ENCODE data around the gene ATP6V1D.
"Not testable (repeated sequence)": the region's sequence is repeated elsewhere in the genome, so short reads cannot be mapped to it uniquely, and the experiment has no call there.

The ATP6V1D gene

GRCh38 chr14:67359775-67360469, at the start of gene ATP6V1D, which contains the start of gene EIF2S1:
ATP6V1D (minus strand) TSS chr14:67359804; CDS start chr14:67359698, 106 bp downstream.
EIF2S1 (plus strand) TSS chr14:67360328; CDS start chr14:67364768, 4,440 bp downstream.
- DNase-seq (ENCODE audit: insufficient read length, low spot score) (peak; percentile 71), FAIRE-seq (peak; percentile 99)
- peak; percentile 58 for TF ChIP-seq POLR2A (IDR thresholded peaks at IDR 0.05; ENCODE audit: low read depth, low read length)

GRCh38 chr14:67408122-67408801, 48.7 kb upstream of the ATP6V1D start:
- FAIRE-seq; DNase-seq (ENCODE audit: insufficient read length, low spot score): not testable (repeated sequence)

DNA sequence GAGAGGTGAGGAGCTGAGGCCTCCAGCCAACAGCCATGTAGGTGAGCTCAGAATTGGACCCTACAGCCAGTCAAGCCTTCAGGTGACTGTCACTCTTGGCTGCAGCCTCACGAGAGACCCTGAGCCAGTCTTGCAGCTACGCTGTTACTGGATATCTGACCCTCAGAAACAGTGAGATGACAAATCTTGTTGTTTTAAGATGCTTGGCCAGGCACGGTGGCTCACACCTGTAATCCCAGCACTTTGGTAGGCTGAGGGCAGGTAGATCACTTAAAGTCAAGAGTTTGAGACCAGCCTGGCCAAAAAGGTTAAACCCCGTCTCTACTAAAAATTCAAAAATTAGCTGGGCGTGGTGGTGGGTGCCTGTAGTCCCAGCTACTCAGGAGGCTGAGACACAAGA, 46.2 kb upstream of the ATP6V1D start:
- DNase-seq (ENCODE audit: insufficient read length, low spot score), result no peak
- no peak for TF ChIP-seq POLR2A (IDR thresholded peaks at IDR 0.05; ENCODE audit: low read depth, low read length)
- FAIRE-seq, result no peak

DNA sequence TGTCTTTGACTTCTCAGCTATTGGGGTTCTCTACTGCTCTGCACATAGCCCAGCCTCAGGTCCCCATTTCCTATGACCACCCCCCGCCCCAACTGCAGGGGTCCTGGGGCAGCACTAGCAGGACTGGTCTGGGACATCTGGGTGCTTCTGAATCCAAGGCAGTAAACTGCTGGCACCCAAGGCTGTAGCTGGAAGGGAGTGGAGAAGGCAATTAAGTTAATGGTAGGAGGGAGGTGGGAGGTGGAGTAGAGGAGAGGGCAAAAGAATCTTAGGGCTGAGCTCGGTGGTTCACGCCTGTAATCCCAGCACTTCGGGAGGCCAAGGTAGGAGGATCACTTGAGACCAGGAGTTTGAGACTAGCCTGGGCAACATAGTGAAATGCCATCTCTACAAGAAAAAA, 40.8 kb upstream of the ATP6V1D start:
- DNase-seq (ENCODE audit: insufficient read length, low spot score) (no peak), FAIRE-seq (no peak)
- TF ChIP-seq POLR2A (IDR thresholded peaks at IDR 0.05; ENCODE audit: low read depth, low read length), result no peak

GRCh38 chr14:67397536-67397935, 37.9 kb upstream of the ATP6V1D start:
- no peak for TF ChIP-seq POLR2A (IDR thresholded peaks at IDR 0.05; ENCODE audit: low read depth, low read length)
- no peak for FAIRE-seq
- no peak for DNase-seq (ENCODE audit: insufficient read length, low spot score)

- TF ChIP-seq POLR2A (IDR thresholded peaks at IDR 0.05; ENCODE audit: low read depth, low read length), result no peak
- DNase-seq (ENCODE audit: insufficient read length, low spot score) (no peak), FAIRE-seq (no peak)
These were observed 36.9 kb upstream of the ATP6V1D start for GRCh38 chr14:67396381-67396970.

DNA sequence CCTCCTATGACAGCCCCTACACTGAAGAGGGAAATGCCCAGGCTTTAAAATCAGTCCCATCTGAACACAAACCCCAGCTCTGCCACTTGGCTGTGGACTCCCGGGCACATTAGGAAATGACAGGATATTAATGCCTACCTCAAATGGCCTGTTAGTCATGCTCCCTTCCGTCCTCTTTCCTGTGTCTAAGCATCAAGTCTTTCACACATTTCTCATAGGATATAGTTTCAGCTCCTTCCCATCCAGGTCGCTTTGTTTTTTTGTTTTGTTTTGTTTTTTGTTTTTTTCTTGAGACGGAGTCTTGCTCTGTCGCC, 36.2 kb upstream of the ATP6V1D start:
- no peak for FAIRE-seq
- no peak for TF ChIP-seq POLR2A (IDR thresholded peaks at IDR 0.05; ENCODE audit: low read depth, low read length)
- no peak for DNase-seq (ENCODE audit: insufficient read length, low spot score)

- FAIRE-seq, result no peak
- no peak for DNase-seq (ENCODE audit: insufficient read length, low spot score)
- TF ChIP-seq POLR2A (IDR thresholded peaks at IDR 0.05; ENCODE audit: low read depth, low read length), result no peak
These were observed 35.7 kb upstream of the ATP6V1D start for GRCh38 chr14:67395086-67395875.

- FAIRE-seq, result no peak
- no peak for DNase-seq (ENCODE audit: insufficient read length, low spot score)
- no peak for TF ChIP-seq POLR2A (IDR thresholded peaks at IDR 0.05; ENCODE audit: low read depth, low read length)
These were observed 34.1 kb upstream of the ATP6V1D start for GRCh38 chr14:67393689-67394088.

DNA sequence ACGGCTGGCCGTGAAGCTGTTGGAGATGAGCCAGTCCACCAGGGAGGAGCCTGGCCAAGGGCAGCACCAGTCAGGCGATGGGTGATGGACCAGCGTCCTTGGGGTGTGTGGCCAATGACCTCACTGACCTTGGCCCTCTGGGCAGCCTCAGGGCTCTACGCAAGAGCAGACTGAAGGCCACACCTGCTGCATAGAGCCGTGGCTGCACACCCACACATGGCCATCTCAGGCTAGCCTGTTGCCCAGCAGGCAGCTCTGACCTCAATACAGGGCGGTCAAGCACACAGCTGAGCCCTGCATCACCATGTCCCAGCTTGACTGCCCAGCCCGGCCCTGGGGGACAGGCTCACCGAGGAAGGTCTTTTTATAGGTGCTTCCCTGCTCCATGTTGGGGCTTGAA, 33.2 kb upstream of the ATP6V1D start:
- FAIRE-seq, result no peak
- no peak for DNase-seq (ENCODE audit: insufficient read length, low spot score)

GRCh38 chr14:67392123-67392522, 32.5 kb upstream of the ATP6V1D start:
- no peak for TF ChIP-seq POLR2A (IDR thresholded peaks at IDR 0.05; ENCODE audit: low read depth, low read length)
- FAIRE-seq (no peak), DNase-seq (ENCODE audit: insufficient read length, low spot score) (no peak)

More for the DNA sequence above, 33.2 kb upstream of the ATP6V1D start:
- TF ChIP-seq POLR2A (IDR thresholded peaks at IDR 0.05; ENCODE audit: low read depth, low read length), result no peak

DNA sequence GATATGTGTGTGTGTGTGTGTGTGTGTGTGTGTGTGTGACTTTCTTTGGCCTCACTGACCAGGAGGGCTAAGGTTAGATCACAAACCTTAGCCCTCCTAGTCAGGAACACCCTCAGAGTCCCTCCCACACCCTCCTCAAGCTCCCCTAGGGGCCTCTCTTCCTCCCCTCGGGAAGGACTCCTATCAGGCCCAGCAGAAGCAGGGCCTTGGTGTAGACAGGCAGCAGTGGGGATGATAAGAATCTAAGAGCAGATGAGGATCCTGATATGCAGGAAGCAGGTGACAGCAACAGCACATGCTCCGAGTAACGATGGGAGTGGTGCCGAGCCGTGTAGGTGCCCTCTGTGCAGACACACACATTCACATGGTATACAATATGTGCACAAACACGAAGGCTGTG, 31.7 kb upstream of the ATP6V1D start:
- DNase-seq (ENCODE audit: insufficient read length, low spot score), result no peak

DNA sequence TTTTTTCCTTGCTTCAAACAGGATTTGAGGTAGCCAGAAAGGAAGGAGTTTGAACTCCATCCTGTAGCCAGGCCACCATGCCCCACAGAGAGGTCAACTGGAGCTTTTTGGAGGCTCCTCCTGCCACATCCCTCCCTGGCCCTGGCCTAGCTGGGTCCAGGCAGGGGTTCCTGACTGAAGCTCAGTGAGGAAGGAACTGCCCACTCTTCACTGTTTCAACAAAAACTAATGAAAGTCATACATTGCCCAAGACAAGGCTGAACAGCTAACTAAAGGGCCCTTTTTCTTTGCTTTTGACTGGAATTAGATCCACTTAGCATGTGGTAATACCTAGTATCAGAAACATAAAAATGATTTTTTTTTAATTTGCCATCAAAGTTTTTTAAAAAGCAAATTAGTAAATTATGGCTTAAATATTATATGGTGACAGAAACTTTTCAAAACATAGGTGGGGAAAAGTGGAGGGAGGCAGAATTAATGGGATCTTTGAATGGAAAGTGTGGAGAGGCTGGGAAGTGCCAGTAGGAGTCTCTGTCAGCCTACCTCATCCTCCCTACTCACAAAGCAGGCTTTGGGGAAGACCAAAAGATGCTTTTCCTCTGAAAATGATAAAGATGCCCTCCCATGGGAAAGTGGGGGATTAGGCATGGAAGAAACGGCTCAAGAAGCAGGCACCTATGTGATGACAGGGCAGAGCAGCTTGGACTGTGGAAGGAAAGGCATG, 30.4 kb upstream of the ATP6V1D start:
- no peak for TF ChIP-seq POLR2A (IDR thresholded peaks at IDR 0.05; ENCODE audit: low read depth, low read length)
- FAIRE-seq (no peak), DNase-seq (ENCODE audit: insufficient read length, low spot score) (no peak)

More for the DNA sequence above, 31.7 kb upstream of the ATP6V1D start:
- TF ChIP-seq POLR2A (IDR thresholded peaks at IDR 0.05; ENCODE audit: low read depth, low read length), result no peak
- no peak for FAIRE-seq
